Lower leg skin (tissue), 4 donors: ENCODE data around the gene IGFBP6. TPM values are rescaled to one million over a fixed set of nuclear protein-coding genes. Genes with fewer than 3 reads are reported as not detected.

Experiments used
- DNase-seq, 2 donors: peaks; one replicate each; pipeline ENCODE4 v3.0.0-alpha.2; 2019; ENCODE audit warnings: low spot score in 2 of 2
- H3K4me3 ChIP-seq: fragments of 200-600 bp; sonication (generic); 2 replicates; pipeline ENCODE4 v1.5.1; 2017; ENCODE audit warnings: mild to moderate bottlenecking, low read depth; ENCODE audit not compliant: poor library complexity, severe bottlenecking
- POLR2A ChIP-seq, 2 donors: fragments of 450-650 bp; IDR thresholded peaks; one replicate each; pipeline ENCODE4 v1.6.1; 2016 to 2017; ENCODE audit warnings: antibody characterized with exemption in 2 of 2, mild to moderate bottlenecking in 1 of 2, moderate library complexity in 1 of 2
- WGBS, 2 donors: methylation state at CpG; one replicate each; pipeline ENCODE4 v1.1.5; 2018; 5-methylcytosine and 5-hydroxymethylcytosine counted together
- intact Hi-C: fragments of 100-400 bp; cut with DNase I; formaldehyde crosslinking; loops from one replicate; pipeline ENCODE4 v1.15.0; 2023; ENCODE audit warnings: low total_unique reads
- total RNA-seq, 4 donors: library from RNA; depleted of rRNA; stranded (reverse); fragments of >200 nt; gene quantifications; one replicate each; pipeline ENCODE4 v1.1.0, GENCODE V29; 2016
- TF ChIP-seq, protein P1 (sequence below), 3 donors: fragments of 450-650 bp; IDR thresholded peaks; one replicate each; pipeline ENCODE4 v1.5.1; 2016; ENCODE audit warnings: antibody characterized with exemption in 3 of 3, mild to moderate bottlenecking in 3 of 3, moderate library complexity in 2 of 3

The IGFBP6 gene
- total RNA-seq, 4 donors from 2014 or later = 22.0 to 508 (median 68.9) TPM

DNA sequence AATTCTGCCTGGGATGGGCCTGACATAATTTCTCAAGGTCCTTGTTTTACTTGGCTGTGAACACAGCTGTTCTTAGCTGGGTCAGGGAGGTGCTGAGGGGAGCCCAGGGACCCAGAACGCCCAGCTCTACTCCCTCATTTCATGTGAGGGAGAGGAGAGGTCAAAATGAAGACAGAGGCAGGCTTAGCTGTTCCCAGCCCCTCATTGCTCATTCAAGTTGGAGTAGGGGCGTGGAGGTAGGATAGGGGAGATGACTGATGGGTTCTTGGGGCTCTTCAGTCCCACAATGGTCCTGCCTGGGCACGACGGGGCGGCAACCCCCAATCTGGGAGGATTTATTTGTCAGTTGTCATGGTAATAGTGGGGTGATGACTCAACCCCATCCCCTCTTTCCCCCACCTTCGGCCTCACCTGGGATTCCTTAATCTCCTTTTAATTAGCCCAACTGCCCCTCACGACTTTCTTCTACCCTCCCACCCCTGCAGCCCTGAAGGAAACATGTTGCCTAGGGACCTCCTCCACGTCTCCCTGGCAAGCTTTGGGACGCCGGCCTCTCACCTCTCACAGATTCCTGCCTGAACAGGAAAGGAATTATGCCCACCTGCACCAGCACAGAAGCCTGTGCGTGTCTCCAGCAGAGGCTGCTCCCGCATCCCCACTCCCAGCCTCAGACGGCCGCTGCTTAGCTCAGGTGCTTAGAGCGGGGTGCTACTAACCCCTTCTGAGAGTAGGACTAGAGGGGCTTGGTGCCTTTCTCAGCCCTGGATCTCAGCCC is 28.5 kb upstream of the IGFBP6 start:
- DNase-seq = peak in 1 of 2 donors; percentile 83
- intact Hi-C loops = loop anchor here (1.0 to 10.0 kb wide), 2 partner anchors 30 to 126 kb away; no protein-coding TSS in a partner anchor
- no peak overlapping the region for H3K4me3 ChIP-seq
- 57 to 73% methylated on average over 15 of the region's 15 CpGs for WGBS, 2 donors
- TF ChIP-seq, protein P1, sequence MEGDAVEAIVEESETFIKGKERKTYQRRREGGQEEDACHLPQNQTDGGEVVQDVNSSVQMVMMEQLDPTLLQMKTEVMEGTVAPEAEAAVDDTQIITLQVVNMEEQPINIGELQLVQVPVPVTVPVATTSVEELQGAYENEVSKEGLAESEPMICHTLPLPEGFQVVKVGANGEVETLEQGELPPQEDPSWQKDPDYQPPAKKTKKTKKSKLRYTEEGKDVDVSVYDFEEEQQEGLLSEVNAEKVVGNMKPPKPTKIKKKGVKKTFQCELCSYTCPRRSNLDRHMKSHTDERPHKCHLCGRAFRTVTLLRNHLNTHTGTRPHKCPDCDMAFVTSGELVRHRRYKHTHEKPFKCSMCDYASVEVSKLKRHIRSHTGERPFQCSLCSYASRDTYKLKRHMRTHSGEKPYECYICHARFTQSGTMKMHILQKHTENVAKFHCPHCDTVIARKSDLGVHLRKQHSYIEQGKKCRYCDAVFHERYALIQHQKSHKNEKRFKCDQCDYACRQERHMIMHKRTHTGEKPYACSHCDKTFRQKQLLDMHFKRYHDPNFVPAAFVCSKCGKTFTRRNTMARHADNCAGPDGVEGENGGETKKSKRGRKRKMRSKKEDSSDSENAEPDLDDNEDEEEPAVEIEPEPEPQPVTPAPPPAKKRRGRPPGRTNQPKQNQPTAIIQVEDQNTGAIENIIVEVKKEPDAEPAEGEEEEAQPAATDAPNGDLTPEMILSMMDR (IDR thresholded peaks at IDR 0.05) = no peak
- no peak for TF ChIP-seq POLR2A (IDR thresholded peaks at IDR 0.05)

DNA sequence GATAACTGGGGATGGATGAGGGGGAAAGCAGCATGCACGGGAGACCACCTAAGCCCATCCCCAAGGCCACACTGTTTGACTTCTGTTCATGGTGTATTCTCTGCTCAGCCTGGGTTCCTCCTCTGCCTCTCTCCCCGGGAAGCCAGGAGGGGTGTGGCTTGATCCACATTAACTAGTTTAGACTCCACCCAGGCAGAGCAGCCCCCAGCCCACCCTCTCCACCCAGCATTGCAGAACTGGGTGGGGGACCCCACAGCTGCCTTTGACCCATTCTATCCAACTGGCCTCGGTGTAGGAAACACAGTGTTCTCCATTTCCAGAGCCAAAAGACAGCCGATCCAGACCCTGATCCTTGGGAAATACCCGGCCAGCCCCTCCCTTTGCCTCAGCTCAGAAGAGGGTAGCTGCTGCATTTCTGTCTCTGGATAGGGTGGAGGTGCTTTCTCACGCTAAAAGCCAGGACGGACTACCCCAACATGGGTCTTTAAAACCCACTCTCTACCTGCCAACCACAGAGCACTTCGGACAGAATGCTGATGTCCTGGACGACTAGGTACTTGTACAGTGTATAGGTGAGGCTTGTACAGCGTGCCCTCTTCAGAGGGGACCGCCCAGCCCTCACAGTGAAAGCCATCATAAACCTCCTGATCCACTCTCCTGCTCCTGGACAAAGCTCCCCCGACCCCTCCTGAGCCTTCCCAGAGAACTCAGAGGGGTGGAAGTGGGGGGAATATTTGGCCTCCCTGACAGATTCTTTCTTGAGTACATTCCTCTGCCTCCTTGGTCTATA is 27.7 kb upstream of the IGFBP6 start:
- DNase-seq = peak; percentile 77 to 88
- TF ChIP-seq POLR2A (IDR thresholded peaks at IDR 0.05) = no peak
- TF ChIP-seq, protein P1 (IDR thresholded peaks at IDR 0.05) = no peak
- H3K4me3 ChIP-seq = no peak overlapping the region
- intact Hi-C loops = loop anchor here (10.0 kb wide), 1 partner anchor 125 kb away; no protein-coding TSS in a partner anchor
- 51% methylated on average over 12 of the region's 12 CpGs for WGBS, 2 donors

DNA sequence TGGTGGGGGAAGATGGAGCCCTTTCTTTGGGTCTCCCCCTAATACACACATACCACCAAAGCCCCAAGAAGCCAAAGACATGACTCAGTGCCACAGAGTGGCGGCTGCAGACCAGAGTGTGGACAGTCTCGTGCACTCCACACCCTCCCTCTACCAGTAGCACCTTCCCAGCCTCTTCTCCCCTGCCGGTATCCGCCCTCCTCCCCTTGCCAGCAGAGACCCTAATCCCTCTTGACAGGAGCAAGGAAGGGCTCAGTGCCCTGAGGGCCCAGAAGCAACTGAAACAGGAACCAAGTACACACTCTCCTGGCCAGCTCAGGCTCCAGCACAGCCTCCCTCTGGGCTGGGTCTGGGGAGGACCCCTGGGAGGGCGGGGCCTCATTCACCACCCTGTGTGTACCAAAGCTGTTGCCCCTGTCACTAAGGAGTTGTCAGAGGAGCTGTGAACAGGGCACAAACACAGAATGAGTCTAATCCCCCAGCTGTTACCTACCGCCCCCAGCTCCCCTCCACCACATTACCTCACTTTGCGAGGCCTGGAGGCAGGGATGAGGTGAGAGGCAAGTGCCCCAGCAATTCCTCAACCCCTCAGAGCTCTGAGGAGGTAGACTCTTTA is 26.5 kb upstream of the IGFBP6 start:
- peak in 1 of 2 donors; percentile 84 for DNase-seq
- intact Hi-C loops = no loop called here
- 68 to 85% methylated on average over 7 of the region's 7 CpGs for WGBS, 2 donors
- TF ChIP-seq, protein P1 (IDR thresholded peaks at IDR 0.05) = no peak
- TF ChIP-seq POLR2A (IDR thresholded peaks at IDR 0.05) = no peak
- no peak overlapping the region for H3K4me3 ChIP-seq

DNA sequence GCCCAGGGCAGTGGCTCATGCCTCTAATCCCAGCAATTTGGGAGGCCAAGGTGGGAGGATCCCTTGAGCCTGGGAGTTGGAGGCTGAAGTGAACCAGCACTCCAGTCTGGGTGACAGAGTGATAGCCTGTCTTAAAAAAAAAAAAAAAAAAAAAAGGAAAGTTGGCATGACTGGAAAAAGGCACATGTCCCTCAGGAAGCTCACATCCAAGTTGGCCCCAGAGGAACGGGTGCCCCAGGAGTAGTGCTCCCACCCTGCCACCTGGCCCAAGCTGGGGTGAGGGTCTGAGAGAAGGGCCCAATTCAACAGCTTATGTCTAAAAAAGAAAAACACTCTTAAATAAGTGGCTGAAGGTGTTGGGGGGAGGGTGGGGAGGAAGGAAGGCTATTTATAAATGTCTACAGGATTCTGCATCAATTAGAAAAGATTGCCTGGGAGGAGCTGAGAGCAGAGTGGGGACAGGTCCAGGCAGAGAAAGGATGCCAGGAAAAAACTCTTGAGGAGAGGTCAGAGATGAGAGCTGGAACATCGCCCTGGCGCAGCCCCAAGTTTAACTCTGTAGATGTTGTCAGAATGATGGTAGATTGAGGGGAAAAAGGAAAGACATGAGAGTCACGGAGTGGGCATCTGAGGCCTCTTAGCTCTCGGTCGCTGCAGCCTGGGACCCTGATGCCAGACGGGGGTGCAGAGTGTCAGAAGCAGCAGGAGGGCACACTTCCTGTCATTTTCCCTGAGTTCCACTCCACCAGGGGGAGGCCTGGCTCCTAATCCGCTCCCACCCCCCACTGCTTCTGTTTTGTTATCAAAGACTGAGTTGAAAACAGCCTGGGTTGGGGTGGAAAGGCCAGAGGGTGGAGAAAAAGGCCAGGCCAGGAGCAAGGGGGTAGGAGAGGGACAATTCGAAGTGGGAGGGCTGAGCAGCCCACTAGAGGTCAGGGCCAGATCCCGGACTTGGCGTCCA is 25.6 kb upstream of the IGFBP6 start:
- no peak for TF ChIP-seq POLR2A (IDR thresholded peaks at IDR 0.05)
- TF ChIP-seq, protein P1 (IDR thresholded peaks at IDR 0.05) = no peak
- no peak overlapping the region for H3K4me3 ChIP-seq
- WGBS, 2 donors = 48 to 49% methylated on average over 11 of the region's 11 CpGs
- peak; percentile 70 to 94 for DNase-seq
- intact Hi-C loops = no loop called here

DNA sequence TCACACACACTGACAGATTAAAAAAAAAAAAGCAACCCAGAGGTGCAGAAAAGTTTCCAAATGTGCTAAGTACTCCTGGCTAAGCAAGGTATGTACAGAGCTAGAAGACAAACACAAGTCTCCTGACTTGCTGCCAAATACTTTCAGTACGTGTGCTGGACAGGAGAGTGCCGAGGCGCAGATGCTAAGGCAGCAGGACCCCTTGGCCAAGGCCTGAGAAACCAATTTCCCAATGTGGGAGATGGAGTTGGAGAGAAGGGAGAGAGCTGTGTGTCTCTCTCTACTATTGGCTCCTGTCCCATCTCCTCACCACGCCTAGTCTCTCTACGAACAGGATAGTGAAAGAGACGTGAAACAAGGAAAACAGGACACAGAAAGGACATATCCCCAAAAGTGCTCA is 23.6 kb upstream of the IGFBP6 start:
- peak in 1 of 2 donors; percentile 18 for DNase-seq
- WGBS, 2 donors = 48 to 56% methylated on average over 6 of the region's 6 CpGs
- H3K4me3 ChIP-seq = no peak overlapping the region
- no peak for TF ChIP-seq POLR2A (IDR thresholded peaks at IDR 0.05)
- TF ChIP-seq, protein P1 (IDR thresholded peaks at IDR 0.05) = no peak
- intact Hi-C loops = no loop called here
